Measurements from ENCODE around the gene APRT. TPM values are rescaled to one million over a fixed set of nuclear protein-coding genes. Genes with fewer than 3 reads are reported as not detected.

Gene APRT
- total and polyA plus RNA-seq, 2 of the 4 experiments (the other 2 are of a cell fraction): 40.5 to 157 TPM

DNA sequence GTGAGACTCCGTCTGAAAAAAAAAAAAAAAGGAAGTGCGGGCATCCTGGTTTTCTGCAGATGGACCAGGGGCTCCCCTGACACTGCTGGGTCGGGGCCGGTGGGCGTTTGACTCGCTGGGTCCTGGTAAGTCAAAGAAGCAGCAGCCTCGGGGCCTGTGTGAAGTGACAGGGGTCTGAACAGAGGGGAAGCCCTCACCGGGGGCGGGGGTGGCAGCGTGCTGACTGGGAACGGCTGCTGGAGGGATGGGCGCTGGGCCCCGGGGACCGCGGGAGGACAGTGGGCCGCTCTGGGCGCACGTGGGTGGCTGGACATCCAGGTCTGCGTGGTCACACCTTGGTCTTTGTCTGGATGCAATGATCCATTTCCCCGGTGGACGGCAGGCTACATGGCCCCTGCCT is 36.8 kb upstream of the APRT start:
- DNase-seq: no peak
- H2BK120ac ChIP-seq (ENCODE audit: low read depth, low read length): no peak overlapping the region
- ChIA-PET CTCF (no interaction called here), POLR2A (ENCODE audit: unreplicated experiment) (no interaction called here)
- no peak overlapping the region for H2AK9ac ChIP-seq (replicated peaks; ENCODE audit: low read depth, low read length, poor library complexity)
- no peak overlapping the region for H4K8ac ChIP-seq (ENCODE audit: low read depth in 2 of 2, low read length in 2 of 2)
- H2AK5ac ChIP-seq (ENCODE audit: low read depth, low read length): no peak overlapping the region
- H2BK15ac ChIP-seq (ENCODE audit: low read depth, low read length): no peak overlapping the region
- H3K9me3 ChIP-seq (ENCODE audit: control insufficient read depth, insufficient read depth, low read length): no peaks in the 10 kb centered on the region
- H2AFZ ChIP-seq (replicated peaks; ENCODE audit: low read length, poor library complexity): no peak overlapping the region
- H4K20me1 ChIP-seq (ENCODE audit: insufficient read depth, low read length): peaks cover 10% of the 10 kb centered on the region; the same call in 1 of the 2 replicates
- no peak overlapping the region for H3K14ac ChIP-seq (replicated peaks; ENCODE audit: low read depth, low read length)
- in situ Hi-C loops (cut with MboI; ENCODE audit: low sequenced_read_pairs) (no loop called here), intact Hi-C loops (cut with micrococcal nuclease) (no loop called here), dilution Hi-C loops (cut with HindIII; ENCODE audit: low sequenced_read_pairs, unreplicated experiment) (no loop called here)
- no peak overlapping the region for H3K9ac ChIP-seq (ENCODE audit: low read depth, low read length)
- H3K4ac ChIP-seq (ENCODE audit: low read depth, low read length): no peak overlapping the region
- no peak overlapping the region for H4K91ac ChIP-seq (ENCODE audit: insufficient read depth, low read depth, low read length)
- H3K18ac ChIP-seq (ENCODE audit: low read depth, low read length): no peak overlapping the region
- no peak for ATAC-seq (ENCODE audit: low read depth)
- BruUV-seq (replicated peaks): no TSS peak
- H3K27me3 ChIP-seq (ENCODE audit: control insufficient read depth, insufficient read depth, low read length): no peaks in the 10 kb centered on the region
- H3K4me3 ChIP-seq (ENCODE audit: insufficient read depth, low read depth, low read length): no peak overlapping the region
- no peak overlapping the region for H2BK5ac ChIP-seq (ENCODE audit: low read depth, low read length, poor library complexity, severe bottlenecking)
- TF ChIP-seq POLR2A (IDR thresholded peaks at IDR 0.05; ENCODE audit: low read depth, low read length) (no peak), MXI1 (IDR thresholded peaks at IDR 0.05; ENCODE audit: borderline replicate concordance, low read depth, low read length) (no peak), RAD21 (IDR thresholded peaks at IDR 0.05; ENCODE audit: low read length) (no peak), RCOR1 (IDR thresholded peaks at IDR 0.05; ENCODE audit: insufficient replicate concordance, low read length) (no peak)
- H3K4me1 ChIP-seq (ENCODE audit: control insufficient read depth, insufficient read depth, low read length): peaks cover 3% of the 10 kb centered on the region; the same call in 1 of the 2 replicates
- no peak overlapping the region for H3K23ac ChIP-seq (ENCODE audit: low read depth, low read length)
- H3K56ac ChIP-seq (ENCODE audit: extremely low read depth, insufficient read depth, low read length): no peak overlapping the region
- WGBS, 2 experiments (ENCODE audit: extremely low coverage in 2 of 2, insufficient read length in 1 of 2): 93% methylated on average over 12 of the region's 21 CpGs; no CpG with 5 or more reads in 1 of the 2 experiments
- H3K9me1 ChIP-seq (ENCODE audit: insufficient read depth, low read length): no peaks in the 10 kb centered on the region
- peaks cover 2 to 20% of the 10 kb centered on the region in 2 experiments; a peak in 3 of 4 replicates for H3K79me1 ChIP-seq (ENCODE audit: low read depth in 1 of 2, low read length in 2 of 2)
- no peak overlapping the region for H3K4me2 ChIP-seq (ENCODE audit: low read depth, low read length)
- no peak overlapping the region for H2BK20ac ChIP-seq (ENCODE audit: low read depth, low read length)
- peaks cover 11% of the 10 kb centered on the region for H3K36me3 ChIP-seq (ENCODE audit: control insufficient read depth, insufficient read depth, low read length)
- H3K27ac ChIP-seq (ENCODE audit: insufficient read depth, low read length): no peak overlapping the region
- no peak overlapping the region for H4K5ac ChIP-seq (ENCODE audit: low read depth, low read length)

All from IMR-90 (cell line).